ENCODE results near the gene MDGA2.

DNA sequence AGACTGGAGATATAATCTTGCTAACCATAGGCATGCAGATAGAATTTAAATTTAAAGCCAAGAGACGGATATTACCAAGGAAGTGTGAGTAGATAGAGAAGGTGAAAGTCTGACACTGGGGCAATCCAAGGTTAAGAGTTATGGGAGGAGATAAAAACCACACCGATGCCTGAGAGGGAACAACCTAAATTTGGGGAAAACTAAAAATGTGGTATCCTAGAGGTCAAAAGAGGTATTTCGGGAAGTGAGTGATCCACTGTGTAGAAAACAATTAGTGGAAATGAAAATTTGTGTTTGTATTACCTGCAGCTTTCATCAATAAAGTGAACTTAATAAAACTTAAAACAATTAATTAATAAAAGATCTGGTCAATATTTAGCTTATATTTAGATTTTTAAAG is 754.9 kb downstream of the MDGA2 start:
- no peak for TF ChIP-seq CTCF (IDR thresholded peaks at IDR 0.05)
- no peak for TF ChIP-seq POLR2A (IDR thresholded peaks at IDR 0.05)
- TF ChIP-seq POLR2AphosphoS5 (IDR thresholded peaks at IDR 0.05): no peak

All from stomach (tissue), 4 donors.